Measurements from ENCODE around the gene COL6A2. TPM values are rescaled to one million over a fixed set of nuclear protein-coding genes. Genes with fewer than 3 reads are reported as not detected.

Gene COL6A2
- polyA plus RNA-seq, 2 of the 4 experiments (the other 2 are of a cell fraction), result 2.3 to 13.1 TPM

DNA sequence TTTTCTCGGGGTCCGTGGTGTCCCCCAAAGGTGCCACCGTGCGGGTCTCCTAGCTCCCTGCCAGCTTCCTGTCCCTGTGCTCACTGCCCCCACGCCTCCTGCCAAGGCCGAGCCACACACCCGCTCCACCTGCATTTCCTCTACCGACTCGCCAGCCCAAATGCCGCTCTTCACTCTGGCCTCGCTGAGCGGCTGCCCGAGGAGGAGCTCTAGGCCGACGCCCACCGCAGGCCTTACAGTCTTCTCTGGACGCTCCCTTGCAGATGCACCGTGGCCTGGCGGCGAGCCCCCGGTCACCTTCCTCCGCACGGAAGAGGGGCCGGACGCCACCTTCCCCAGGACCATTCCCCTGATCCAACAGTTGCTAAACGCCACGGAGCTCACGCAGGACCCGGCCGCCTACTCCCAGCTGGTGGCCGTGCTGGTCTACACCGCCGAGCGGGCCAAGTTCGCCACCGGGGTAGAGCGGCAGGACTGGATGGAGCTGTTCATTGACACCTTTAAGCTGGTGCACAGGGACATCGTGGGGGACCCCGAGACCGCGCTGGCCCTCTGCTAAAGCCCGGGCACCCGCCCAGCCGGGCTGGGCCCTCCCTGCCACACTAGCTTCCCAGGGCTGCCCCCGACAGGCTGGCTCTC lies 31.1 kb downstream of the COL6A2 start:
- POLR2A ChIA-PET, result no interaction called here
- no peak for DNase-seq (ENCODE audit: low read depth in 1 of 2, low spot score in 1 of 2)
- Histone ChIP-seq H3K4me2 (no peak overlapping the region), H3K4me1 (no peaks in the 10 kb centered on the region), H3K9me3 (no peaks in the 10 kb centered on the region), H3K4me3 (no peak overlapping the region), H3K27ac (no peak overlapping the region)
- FAIRE-seq, result no peak
- CTCF ChIA-PET, result interaction anchor here (1.2 to 1.7 kb wide), 3 partner anchors 14 to 158 kb away, joined by 5 to 11 read pairs (median 5); no protein-coding TSS in a partner anchor
- 91% methylated on average over 25 of the region's 45 CpGs for WGBS (ENCODE audit: missing lambda C conversion rate)
- no peak for ATAC-seq
- TF ChIP-seq JUNB (IDR thresholded peaks at IDR 0.05) (no peak), POLR2AphosphoS2 (conservative IDR thresholded peaks at IDR 0.05; ENCODE audit: low read length) (no peak), ZSCAN20 (CRISPR knock-in tag; IDR thresholded peaks at IDR 0.05) (no peak), HDAC2 (IDR thresholded peaks at IDR 0.05) (no peak), NFE2L2 (conservative IDR thresholded peaks at IDR 0.05; ENCODE audit: low read length) (no peak), RAD21 (conservative IDR thresholded peaks at IDR 0.05 in 1 of 2, IDR thresholded peaks at IDR 0.05 in 1 of 2) (no peak), POLR2A (IDR thresholded peaks at IDR 0.05; ENCODE audit: low read length) (no peak), HOXB13 (CRISPR knock-in tag; IDR thresholded peaks at IDR 0.05; ENCODE audit: low read depth) (no peak), ZNF302 (CRISPR knock-in tag; IDR thresholded peaks at IDR 0.05) (no peak), EHF (CRISPR knock-in tag; IDR thresholded peaks at IDR 0.05) (no peak), CHD2 (IDR thresholded peaks at IDR 0.05; ENCODE audit: low read length, partially characterized antibody) (no peak)
- TF ChIP-seq, protein P1, sequence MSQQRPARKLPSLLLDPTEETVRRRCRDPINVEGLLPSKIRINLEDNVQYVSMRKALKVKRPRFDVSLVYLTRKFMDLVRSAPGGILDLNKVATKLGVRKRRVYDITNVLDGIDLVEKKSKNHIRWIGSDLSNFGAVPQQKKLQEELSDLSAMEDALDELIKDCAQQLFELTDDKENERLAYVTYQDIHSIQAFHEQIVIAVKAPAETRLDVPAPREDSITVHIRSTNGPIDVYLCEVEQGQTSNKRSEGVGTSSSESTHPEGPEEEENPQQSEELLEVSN (IDR thresholded peaks at IDR 0.05; ENCODE audit: borderline replicate concordance, low read depth), result no peak
- TF ChIP-seq, protein P2, sequence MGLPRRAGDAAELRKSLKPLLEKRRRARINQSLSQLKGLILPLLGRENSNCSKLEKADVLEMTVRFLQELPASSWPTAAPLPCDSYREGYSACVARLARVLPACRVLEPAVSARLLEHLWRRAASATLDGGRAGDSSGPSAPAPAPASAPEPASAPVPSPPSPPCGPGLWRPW (IDR thresholded peaks at IDR 0.05), result no peak
- TF ChIP-seq, protein P3, sequence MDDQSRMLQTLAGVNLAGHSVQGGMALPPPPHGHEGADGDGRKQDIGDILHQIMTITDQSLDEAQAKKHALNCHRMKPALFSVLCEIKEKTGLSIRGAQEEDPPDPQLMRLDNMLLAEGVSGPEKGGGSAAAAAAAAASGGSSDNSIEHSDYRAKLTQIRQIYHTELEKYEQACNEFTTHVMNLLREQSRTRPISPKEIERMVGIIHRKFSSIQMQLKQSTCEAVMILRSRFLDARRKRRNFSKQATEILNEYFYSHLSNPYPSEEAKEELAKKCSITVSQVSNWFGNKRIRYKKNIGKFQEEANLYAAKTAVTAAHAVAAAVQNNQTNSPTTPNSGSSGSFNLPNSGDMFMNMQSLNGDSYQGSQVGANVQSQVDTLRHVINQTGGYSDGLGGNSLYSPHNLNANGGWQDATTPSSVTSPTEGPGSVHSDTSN (IDR thresholded peaks at IDR 0.05), result no peak

DNA sequence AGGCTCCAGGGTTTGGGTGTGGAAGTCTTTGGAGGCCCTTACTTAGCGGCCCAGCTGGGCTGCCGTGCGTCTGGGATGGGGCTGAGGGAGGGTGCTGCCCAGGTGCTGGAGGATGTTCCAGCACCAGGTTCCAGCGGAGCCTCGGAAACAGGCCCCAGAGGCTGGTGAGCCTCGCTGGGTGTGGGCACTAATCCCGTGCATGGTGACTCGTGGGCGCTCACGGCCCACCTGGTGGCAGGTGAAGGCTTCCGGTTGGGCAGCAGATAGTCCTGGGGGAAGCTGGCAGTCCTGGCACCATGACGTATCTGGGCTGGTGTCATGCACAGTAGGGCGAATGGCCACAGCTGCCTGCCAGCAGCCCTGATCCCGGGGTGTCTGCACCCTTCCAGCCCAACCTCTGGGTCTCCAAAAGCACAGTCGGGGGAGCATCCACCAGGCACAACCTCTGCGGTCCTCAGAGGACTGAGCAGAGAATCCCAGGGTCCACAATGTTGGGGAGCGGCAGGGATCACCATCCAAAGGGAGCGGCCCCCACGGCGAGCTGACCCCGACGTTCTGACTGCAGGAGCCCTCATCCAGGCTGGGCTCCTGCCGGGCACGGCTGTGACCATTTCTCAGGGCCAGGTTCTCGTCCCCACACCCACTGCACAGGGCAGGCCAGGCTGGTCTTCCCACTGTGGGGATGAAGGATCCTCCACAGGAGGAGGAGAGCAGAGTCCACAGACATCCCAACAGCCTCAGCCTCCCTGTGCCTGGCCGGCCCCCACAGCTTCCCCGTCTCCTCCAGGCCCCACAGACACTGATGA lies 32.1 kb downstream of the COL6A2 start:
- TF ChIP-seq NFE2L2 (conservative IDR thresholded peaks at IDR 0.05; ENCODE audit: low read length) (no peak), TP53 (CRISPR knock-in tag; IDR thresholded peaks at IDR 0.05) (no peak), RFX5 (IDR thresholded peaks at IDR 0.05) (no peak), MAZ (IDR thresholded peaks at IDR 0.05; ENCODE audit: borderline replicate concordance, low read depth, low read length) (no peak), FOXS1 (CRISPR knock-in tag; IDR thresholded peaks at IDR 0.05) (no peak), BHLHE40 (IDR thresholded peaks at IDR 0.05; ENCODE audit: low read depth, low read length) (no peak), POLR2AphosphoS2 (conservative IDR thresholded peaks at IDR 0.05; ENCODE audit: low read length) (no peak), MAFK (IDR thresholded peaks at IDR 0.05; ENCODE audit: partially characterized antibody) (no peak), SMC3 (IDR thresholded peaks at IDR 0.05) (no peak), RARB (CRISPR knock-in tag; IDR thresholded peaks at IDR 0.05) (no peak), ZNF302 (CRISPR knock-in tag; IDR thresholded peaks at IDR 0.05) (no peak), EP300 (IDR thresholded peaks at IDR 0.05) (no peak), CBX8 (IDR thresholded peaks at IDR 0.05) (no peak), HEYL (CRISPR knock-in tag; IDR thresholded peaks at IDR 0.05) (no peak), CHD4 (IDR thresholded peaks at IDR 0.05; ENCODE audit: borderline replicate concordance) (no peak), POLR2A (IDR thresholded peaks at IDR 0.05; ENCODE audit: low read length) (no peak), KDM1A (IDR thresholded peaks at IDR 0.05; ENCODE audit: low read depth) (no peak)
- TF ChIP-seq, protein P3 (IDR thresholded peaks at IDR 0.05), result no peak
- TF ChIP-seq, protein P4, sequence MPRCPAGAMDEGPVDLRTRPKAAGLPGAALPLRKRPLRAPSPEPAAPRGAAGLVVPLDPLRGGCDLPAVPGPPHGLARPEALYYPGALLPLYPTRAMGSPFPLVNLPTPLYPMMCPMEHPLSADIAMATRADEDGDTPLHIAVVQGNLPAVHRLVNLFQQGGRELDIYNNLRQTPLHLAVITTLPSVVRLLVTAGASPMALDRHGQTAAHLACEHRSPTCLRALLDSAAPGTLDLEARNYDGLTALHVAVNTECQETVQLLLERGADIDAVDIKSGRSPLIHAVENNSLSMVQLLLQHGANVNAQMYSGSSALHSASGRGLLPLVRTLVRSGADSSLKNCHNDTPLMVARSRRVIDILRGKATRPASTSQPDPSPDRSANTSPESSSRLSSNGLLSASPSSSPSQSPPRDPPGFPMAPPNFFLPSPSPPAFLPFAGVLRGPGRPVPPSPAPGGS (IDR thresholded peaks at IDR 0.05), result no peak
- TF ChIP-seq, protein P1 (IDR thresholded peaks at IDR 0.05; ENCODE audit: borderline replicate concordance, low read depth), result no peak
- CTCF ChIA-PET, result interaction anchor here (1.2 to 1.7 kb wide), 3 partner anchors 13 to 17 kb away, joined by 4 to 11 read pairs (median 5); no protein-coding TSS in a partner anchor
- H3K9me3 ChIP-seq, result no peaks in the 10 kb centered on the region
- POLR2A ChIA-PET, result no interaction called here
- ATAC-seq (no peak), DNase-seq (ENCODE audit: low read depth in 1 of 2, low spot score in 1 of 2) (no peak), FAIRE-seq (no peak)
- no peak overlapping the region for H3K27ac ChIP-seq
- no peak overlapping the region for H3K4me3 ChIP-seq
- WGBS (ENCODE audit: missing lambda C conversion rate), result 50% methylated on average over 8 of the region's 27 CpGs
- no peaks in the 10 kb centered on the region for H3K4me1 ChIP-seq
- no peak overlapping the region for H3K4me2 ChIP-seq

Measured in A549 (cell line).